ENCODE measurements around the gene SH2D7. TPM values are rescaled to one million over a fixed set of nuclear protein-coding genes. Genes with fewer than 3 reads are reported as not detected.

Gene SH2D7
- polyA plus RNA-seq, 1 donor (not counting 4 experiments of a cell fraction or from before 2014, with no cell fraction given): not detected

- FAIRE-seq (no peak), DNase-seq (ENCODE audit: low read depth, low spot score) (no peak)
- H2AFZ ChIP-seq (ENCODE audit: control insufficient read depth, low read length): peak overlapping the region; percentile 36
- H3K36me3 ChIP-seq (ENCODE audit: control insufficient read depth in 2 of 2, extremely low read depth in 1 of 2, insufficient read depth in 2 of 2, low read length in 2 of 2): no peaks in the 10 kb centered on the region
- no peaks in the 10 kb centered on the region for H3K9me3 ChIP-seq (ENCODE audit: control insufficient read depth, low read depth, low read length)
- peak overlapping the region; percentile 20 for H3K9ac ChIP-seq (ENCODE audit: control insufficient read depth, extremely low read depth, insufficient read depth, low read length)
- no peaks in the 10 kb centered on the region for H3K9me1 ChIP-seq (ENCODE audit: control insufficient read depth, extremely low read depth, insufficient read depth, low read length)
- peaks cover 30% of the 10 kb centered on the region for H3K4me1 ChIP-seq (ENCODE audit: control insufficient read depth, extremely low read depth, insufficient read depth, low read length)
- no peak overlapping the region for H3K27ac ChIP-seq (ENCODE audit: control insufficient read depth, insufficient read depth, low read length)
- TF ChIP-seq CTCF (optimal IDR thresholded peaks at IDR 0.05 in 1 of 3, IDR thresholded peaks at IDR 0.05 in 1 of 3, conservative IDR thresholded peaks at IDR 0.05 in 1 of 3; ENCODE audit: extremely low read depth in 1 of 3, insufficient read depth in 2 of 3, low read length in 3 of 3) (no peak), EZH2 (IDR thresholded peaks at IDR 0.05; ENCODE audit: low read length) (no peak)
- peak overlapping the region; percentile 84 for H3K4me2 ChIP-seq (ENCODE audit: control insufficient read depth, extremely low read depth, insufficient read depth, low read depth, low read length)
- dilution Hi-C loops (cut with MboI; ENCODE audit: extremely low pct_ligation_motif_present, low sequenced_read_pairs): no loop called here
- peak overlapping the region in 2 of 3 experiments; percentile 38 to 47 for H3K4me3 ChIP-seq (ENCODE audit: control insufficient read depth in 2 of 3, extremely low read depth in 1 of 3, insufficient read depth in 2 of 3, low read depth in 1 of 3, low read length in 3 of 3)
- peaks cover 70% of the 10 kb centered on the region for H3K79me2 ChIP-seq (ENCODE audit: control insufficient read depth, insufficient read depth, low read length)
- no peaks in the 10 kb centered on the region for H4K20me1 ChIP-seq (ENCODE audit: control insufficient read depth, extremely low read depth, insufficient read depth, low read length)
- H3K27me3 ChIP-seq (ENCODE audit: control insufficient read depth, extremely low read depth, insufficient read depth, low read length): no peaks in the 10 kb centered on the region
Measured at GRCh38 chr15:78061963-78062427, 30.4 kb upstream of the SH2D7 start.

- H3K27me3 ChIP-seq (ENCODE audit: control insufficient read depth, extremely low read depth, insufficient read depth, low read length): no peaks in the 10 kb centered on the region
- H3K79me2 ChIP-seq (ENCODE audit: control insufficient read depth, insufficient read depth, low read length): peaks cover 73% of the 10 kb centered on the region
- H3K9me1 ChIP-seq (ENCODE audit: control insufficient read depth, extremely low read depth, insufficient read depth, low read length): peaks cover 3% of the 10 kb centered on the region
- no peak overlapping the region for H3K4me2 ChIP-seq (ENCODE audit: control insufficient read depth, extremely low read depth, insufficient read depth, low read depth, low read length)
- no peaks in the 10 kb centered on the region for H3K9me3 ChIP-seq (ENCODE audit: control insufficient read depth, low read depth, low read length)
- no peak overlapping the region for H3K9ac ChIP-seq (ENCODE audit: control insufficient read depth, extremely low read depth, insufficient read depth, low read length)
- TF ChIP-seq EZH2 (IDR thresholded peaks at IDR 0.05; ENCODE audit: low read length): no peak
- TF ChIP-seq CTCF (optimal IDR thresholded peaks at IDR 0.05 in 1 of 3, IDR thresholded peaks at IDR 0.05 in 1 of 3, conservative IDR thresholded peaks at IDR 0.05 in 1 of 3; ENCODE audit: extremely low read depth in 1 of 3, insufficient read depth in 2 of 3, low read length in 3 of 3): no peak
- dilution Hi-C loops (cut with MboI; ENCODE audit: extremely low pct_ligation_motif_present, low sequenced_read_pairs): no loop called here
- no peak overlapping the region for H3K4me3 ChIP-seq (ENCODE audit: control insufficient read depth in 2 of 3, extremely low read depth in 1 of 3, insufficient read depth in 2 of 3, low read depth in 1 of 3, low read length in 3 of 3)
- H3K36me3 ChIP-seq (ENCODE audit: control insufficient read depth in 2 of 2, extremely low read depth in 1 of 2, insufficient read depth in 2 of 2, low read length in 2 of 2): no peaks in the 10 kb centered on the region
- no peak overlapping the region for H2AFZ ChIP-seq (ENCODE audit: control insufficient read depth, low read length)
- no peak overlapping the region for H3K27ac ChIP-seq (ENCODE audit: control insufficient read depth, insufficient read depth, low read length)
- peaks cover 25% of the 10 kb centered on the region for H3K4me1 ChIP-seq (ENCODE audit: control insufficient read depth, extremely low read depth, insufficient read depth, low read length)
- no peak for FAIRE-seq
- DNase-seq (ENCODE audit: low read depth, low spot score): no peak
- H4K20me1 ChIP-seq (ENCODE audit: control insufficient read depth, extremely low read depth, insufficient read depth, low read length): no peaks in the 10 kb centered on the region
Measured at GRCh38 chr15:78063217-78063616, 29.1 kb upstream of the SH2D7 start.

All from keratinocyte (primary cell).